ENCODE data around the gene NAGLU.

- no peak for TF ChIP-seq CTCF (IDR thresholded peaks at IDR 0.05)
- no peak for TF ChIP-seq POLR2A (IDR thresholded peaks at IDR 0.05; ENCODE audit: low read depth)
- no peak for TF ChIP-seq POLR2AphosphoS5 (IDR thresholded peaks at IDR 0.05)
- TF ChIP-seq EP300 (IDR thresholded peaks at IDR 0.05), result no peak
Observed at GRCh38 chr17:42488032-42488431, 48.0 kb upstream of the NAGLU start.
